ENCODE measurements around the gene PYHIN1.

DNA sequence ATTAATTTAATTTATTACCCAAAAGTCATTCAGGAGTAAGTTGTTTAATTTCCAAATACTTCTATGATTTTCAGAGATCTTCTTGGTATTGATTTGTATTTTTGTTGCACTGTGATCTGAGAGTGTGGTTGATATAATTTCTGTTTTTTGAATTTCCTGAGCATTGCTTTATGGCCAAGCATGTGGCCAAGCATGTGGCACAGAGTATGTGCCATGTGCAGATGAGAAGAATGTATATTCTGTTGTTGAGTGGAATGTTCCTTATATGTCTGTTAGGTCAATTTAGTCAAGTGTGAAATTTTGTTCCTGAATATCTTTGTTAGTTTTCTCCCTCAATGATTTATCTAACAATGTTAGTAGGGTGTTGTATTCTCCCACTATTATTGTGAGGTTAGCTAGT, 53.0 kb downstream of the PYHIN1 start:
- TF ChIP-seq POLR2A (IDR thresholded peaks at IDR 0.05; ENCODE audit: borderline replicate concordance, extremely low read depth, insufficient read depth, insufficient read length) (no peak), EZH2phosphoT487 (IDR thresholded peaks at IDR 0.05; ENCODE audit: borderline replicate concordance) (no peak)
